Panc1 (cell line): Measurements from ENCODE around the gene NCOA5. TPM values are rescaled to one million over a fixed set of nuclear protein-coding genes. Genes with fewer than 3 reads are reported as not detected.

ENCODE experiments used
- ATAC-seq: fragments of 200-7000 bp; cut with Tn5 transposase; 2 replicates; pipeline ENCODE4 v1.9.1; 2020; ENCODE audit warnings: mild to moderate bottlenecking, moderate library complexity
- BruUV-seq: library from RNA; stranded (reverse); fragments of 400-500 nt; replicated peaks from 2 replicates; lab custom pipeline; 2021; lab: Mats Ljungman, UMichigan
- CTCF ChIA-PET: fragments of 300-600 bp; sonication (Branson Sonifier 250); formaldehyde crosslinking; loops from one replicate; lab custom pipeline; 2022; ENCODE audit warnings: antibody characterized with exemption; lab: Charles Lee
- POLR2A ChIA-PET: fragments of 300-600 bp; sonication (Branson Sonifier 250); formaldehyde crosslinking; loops from one replicate; lab custom pipeline; 2022; ENCODE audit warnings: antibody characterized with exemption; lab: Charles Lee
- DNase-seq: peaks from one replicate; pipeline ENCODE4 v3.0.0-alpha.2; 2010; ENCODE audit warnings: low read depth, low spot score
- H3K27ac ChIP-seq: 2 replicates; pipeline ENCODE4 v1.5.1; 2011; ENCODE audit warnings: mild to moderate bottlenecking, low read length, inconsistent platforms
- H3K27me3 ChIP-seq: fragments of 200-500 bp; sonication (Bioruptor generic); 2 replicates; pipeline ENCODE4 v1.6.0; 2014; ENCODE audit warnings: low read length, inconsistent platforms; ENCODE audit not compliant: control insufficient read depth, insufficient read depth
- H3K36me3 ChIP-seq: fragments of 200-500 bp; sonication (Bioruptor generic); 2 replicates; pipeline ENCODE4 v1.5.1; 2014; ENCODE audit warnings: inconsistent platforms, mild to moderate bottlenecking, low read length, moderate library complexity; ENCODE audit not compliant: control insufficient read depth, insufficient read depth
- H3K4me1 ChIP-seq: 2 replicates; pipeline ENCODE4 v1.5.1; 2011; ENCODE audit warnings: inconsistent platforms, mild to moderate bottlenecking, low read length, moderate library complexity; ENCODE audit not compliant: control insufficient read depth, insufficient read depth
- H3K4me3 ChIP-seq, 2 experiments: 2 replicates each; pipeline ENCODE4 v1.5.1; 2011 to 2012; ENCODE audit warnings: low read depth in 2 of 2, low read length in 2 of 2, mild to moderate bottlenecking in 2 of 2, inconsistent platforms in 1 of 2, moderate library complexity in 1 of 2
- H3K9me3 ChIP-seq: fragments of 200-500 bp; sonication (Bioruptor generic); 2 replicates; pipeline ENCODE4 v1.5.1; 2014; ENCODE audit warnings: low read depth, mild to moderate bottlenecking, inconsistent platforms, low read length, moderate library complexity; ENCODE audit not compliant: control insufficient read depth, insufficient read depth
- POLR2AphosphoS5 ChIP-seq: IDR thresholded peaks from 2 replicates; pipeline ENCODE4 v1.6.1; 2012; ENCODE audit warnings: mild to moderate bottlenecking, low read depth, low read length, moderate library complexity
- SIN3A ChIP-seq: IDR thresholded peaks from 2 replicates; pipeline ENCODE4 v1.6.1; 2012; ENCODE audit warnings: low read depth, mild to moderate bottlenecking, low read length, moderate library complexity, borderline replicate concordance; ENCODE audit not compliant: insufficient read depth
- TCF7L2 ChIP-seq: IDR thresholded peaks from 2 replicates; pipeline ENCODE4 v1.6.1; 2011; ENCODE audit warnings: mild to moderate bottlenecking, low read depth, low read length, inconsistent platforms
- in situ Hi-C: cut with HindIII; loops from 2 replicates; pipeline ENCODE4 v1.10.0; 2016; ENCODE audit warnings: low sequenced_read_pairs, low pct_unique_long_range_greater_than_20kb
- intact Hi-C: fragments of 100-400 bp; cut with micrococcal nuclease; formaldehyde crosslinking; loops from one replicate; pipeline ENCODE4 v1.10.0; 2022; ENCODE audit not compliant: unreplicated experiment
- total RNA-seq: library from RNA; stranded (reverse); gene quantifications from one replicate; pipeline ENCODE4 v1.2.1, GENCODE V29; 2021; ENCODE audit not compliant: unreplicated experiment
- TF ChIP-seq, protein P1 (sequence below), 2 experiments: IDR thresholded peaks; 2 replicates each; pipeline ENCODE4 v1.6.1; 2011 to 2012; ENCODE audit warnings: low read depth in 2 of 2, control low read depth in 1 of 2, low read length in 1 of 2, mild to moderate bottlenecking in 1 of 2, moderate library complexity in 1 of 2; ENCODE audit not compliant: insufficient read depth in 1 of 2
- TF ChIP-seq, protein P2 (sequence below): fragments of 450-650 bp; IDR thresholded peaks from 2 replicates; pipeline ENCODE4 v1.5.1; 2017; ENCODE audit warnings: mild to moderate bottlenecking

NCOA5 gene
- total RNA-seq, 1 experiment from 2014 or later = 30.6 TPM

DNA sequence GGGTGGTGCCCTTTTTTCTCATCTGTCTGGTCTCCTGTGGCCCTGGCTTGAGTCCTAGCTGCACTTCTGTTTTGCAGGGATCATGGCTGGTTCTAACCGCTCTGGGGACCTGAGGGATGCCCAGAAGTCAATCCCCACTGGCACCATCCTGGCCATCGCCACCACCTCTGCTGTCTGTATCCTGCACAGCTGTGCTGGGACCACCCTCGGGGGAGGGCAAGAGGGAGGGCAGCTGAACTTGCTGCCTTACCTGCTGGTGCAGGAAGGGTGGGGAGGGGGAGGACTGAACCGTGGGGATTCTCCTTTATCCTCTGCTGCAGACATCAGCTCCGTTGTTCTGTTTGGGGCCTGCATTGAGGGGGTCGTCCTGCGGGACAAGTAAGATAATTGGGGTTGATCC is 46.2 kb downstream of the NCOA5 start:
- ATAC-seq = no peak
- H3K36me3 ChIP-seq = no peaks in the 10 kb centered on the region
- POLR2A ChIA-PET = no interaction called here
- BruUV-seq = no TSS peak
- TF ChIP-seq POLR2AphosphoS5 (no peak), TCF7L2 (no peak), SIN3A (no peak)
- TF ChIP-seq, protein P1, sequence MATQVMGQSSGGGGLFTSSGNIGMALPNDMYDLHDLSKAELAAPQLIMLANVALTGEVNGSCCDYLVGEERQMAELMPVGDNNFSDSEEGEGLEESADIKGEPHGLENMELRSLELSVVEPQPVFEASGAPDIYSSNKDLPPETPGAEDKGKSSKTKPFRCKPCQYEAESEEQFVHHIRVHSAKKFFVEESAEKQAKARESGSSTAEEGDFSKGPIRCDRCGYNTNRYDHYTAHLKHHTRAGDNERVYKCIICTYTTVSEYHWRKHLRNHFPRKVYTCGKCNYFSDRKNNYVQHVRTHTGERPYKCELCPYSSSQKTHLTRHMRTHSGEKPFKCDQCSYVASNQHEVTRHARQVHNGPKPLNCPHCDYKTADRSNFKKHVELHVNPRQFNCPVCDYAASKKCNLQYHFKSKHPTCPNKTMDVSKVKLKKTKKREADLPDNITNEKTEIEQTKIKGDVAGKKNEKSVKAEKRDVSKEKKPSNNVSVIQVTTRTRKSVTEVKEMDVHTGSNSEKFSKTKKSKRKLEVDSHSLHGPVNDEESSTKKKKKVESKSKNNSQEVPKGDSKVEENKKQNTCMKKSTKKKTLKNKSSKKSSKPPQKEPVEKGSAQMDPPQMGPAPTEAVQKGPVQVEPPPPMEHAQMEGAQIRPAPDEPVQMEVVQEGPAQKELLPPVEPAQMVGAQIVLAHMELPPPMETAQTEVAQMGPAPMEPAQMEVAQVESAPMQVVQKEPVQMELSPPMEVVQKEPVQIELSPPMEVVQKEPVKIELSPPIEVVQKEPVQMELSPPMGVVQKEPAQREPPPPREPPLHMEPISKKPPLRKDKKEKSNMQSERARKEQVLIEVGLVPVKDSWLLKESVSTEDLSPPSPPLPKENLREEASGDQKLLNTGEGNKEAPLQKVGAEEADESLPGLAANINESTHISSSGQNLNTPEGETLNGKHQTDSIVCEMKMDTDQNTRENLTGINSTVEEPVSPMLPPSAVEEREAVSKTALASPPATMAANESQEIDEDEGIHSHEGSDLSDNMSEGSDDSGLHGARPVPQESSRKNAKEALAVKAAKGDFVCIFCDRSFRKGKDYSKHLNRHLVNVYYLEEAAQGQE (IDR thresholded peaks at IDR 0.05; ENCODE audit: insufficient read depth in 1 of 2, low read depth in 2 of 2, low read length in 1 of 2) = no peak
- TF ChIP-seq, protein P2, sequence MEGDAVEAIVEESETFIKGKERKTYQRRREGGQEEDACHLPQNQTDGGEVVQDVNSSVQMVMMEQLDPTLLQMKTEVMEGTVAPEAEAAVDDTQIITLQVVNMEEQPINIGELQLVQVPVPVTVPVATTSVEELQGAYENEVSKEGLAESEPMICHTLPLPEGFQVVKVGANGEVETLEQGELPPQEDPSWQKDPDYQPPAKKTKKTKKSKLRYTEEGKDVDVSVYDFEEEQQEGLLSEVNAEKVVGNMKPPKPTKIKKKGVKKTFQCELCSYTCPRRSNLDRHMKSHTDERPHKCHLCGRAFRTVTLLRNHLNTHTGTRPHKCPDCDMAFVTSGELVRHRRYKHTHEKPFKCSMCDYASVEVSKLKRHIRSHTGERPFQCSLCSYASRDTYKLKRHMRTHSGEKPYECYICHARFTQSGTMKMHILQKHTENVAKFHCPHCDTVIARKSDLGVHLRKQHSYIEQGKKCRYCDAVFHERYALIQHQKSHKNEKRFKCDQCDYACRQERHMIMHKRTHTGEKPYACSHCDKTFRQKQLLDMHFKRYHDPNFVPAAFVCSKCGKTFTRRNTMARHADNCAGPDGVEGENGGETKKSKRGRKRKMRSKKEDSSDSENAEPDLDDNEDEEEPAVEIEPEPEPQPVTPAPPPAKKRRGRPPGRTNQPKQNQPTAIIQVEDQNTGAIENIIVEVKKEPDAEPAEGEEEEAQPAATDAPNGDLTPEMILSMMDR = no peak
- no peaks in the 10 kb centered on the region for H3K4me1 ChIP-seq
- intact Hi-C loops (no loop called here), in situ Hi-C loops (no loop called here)
- H3K4me3 ChIP-seq = no peak overlapping the region
- 0 out of 2 replicates have a peak, but pooled peaks cover 2% of the 10 kb centered on the region for H3K27me3 ChIP-seq
- no peak overlapping the region for H3K27ac ChIP-seq
- H3K9me3 ChIP-seq = no peaks in the 10 kb centered on the region
- DNase-seq = no peak
- CTCF ChIA-PET = no interaction called here

DNA sequence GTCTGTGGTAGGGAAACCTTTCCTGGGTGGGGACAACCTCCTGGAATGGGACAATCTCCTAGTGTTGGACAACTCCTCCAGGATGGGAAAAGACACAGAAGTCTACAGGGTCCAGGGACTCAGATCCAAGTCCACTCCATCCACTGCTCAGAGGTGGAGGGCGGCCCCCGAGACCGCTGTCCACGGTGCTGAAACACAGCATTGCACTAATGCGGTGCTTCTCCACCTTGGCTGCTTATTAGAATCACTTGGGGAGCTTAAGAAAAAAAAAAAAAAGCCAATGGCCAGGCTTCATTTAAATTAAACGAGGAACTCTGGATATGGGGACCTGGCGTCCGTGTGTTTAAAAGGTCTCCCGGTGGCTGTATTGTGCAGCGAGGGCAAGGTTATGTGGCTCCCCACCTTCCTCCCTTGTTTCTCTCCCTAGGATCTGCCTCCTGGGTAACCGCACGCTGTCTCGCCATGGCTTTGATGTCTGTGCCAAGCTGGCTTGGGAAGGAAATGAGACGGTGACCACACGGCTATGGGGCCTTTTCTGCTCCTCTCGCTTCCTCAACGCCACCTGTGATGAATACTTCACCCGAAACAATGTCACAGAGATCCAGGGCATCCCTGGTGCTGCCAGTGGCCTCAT is 48.7 kb downstream of the NCOA5 start:
- ATAC-seq = no peak
- H3K4me3 ChIP-seq = no peak overlapping the region
- ChIA-PET CTCF (interaction anchor here (0.6 kb wide), 1 partner anchor 289 kb away, joined by 3 read pairs; no protein-coding TSS in a partner anchor), POLR2A (no interaction called here)
- no peaks in the 10 kb centered on the region for H3K36me3 ChIP-seq
- intact Hi-C loops (no loop called here), in situ Hi-C loops (no loop called here)
- no peak for DNase-seq
- H3K4me1 ChIP-seq = no peaks in the 10 kb centered on the region
- H3K9me3 ChIP-seq = no peaks in the 10 kb centered on the region
- 0 out of 2 replicates have a peak, but pooled peaks cover 2% of the 10 kb centered on the region for H3K27me3 ChIP-seq
- no peak overlapping the region for H3K27ac ChIP-seq
- TF ChIP-seq, protein P1 (IDR thresholded peaks at IDR 0.05; ENCODE audit: insufficient read depth in 1 of 2, low read depth in 2 of 2, low read length in 1 of 2) = peak; percentile 95 to 96
- no peak for TF ChIP-seq TCF7L2
- TF ChIP-seq SIN3A = no peak
- TF ChIP-seq POLR2AphosphoS5 = no peak
- TF ChIP-seq, protein P2 = no peak
- BruUV-seq = no TSS peak
